Measurements from ENCODE around the gene HNRNPM. TPM values are rescaled to one million over a fixed set of nuclear protein-coding genes. Genes with fewer than 3 reads are reported as not detected.
A peak's percentile ranks its signal among the peaks of the same experiment; 100 is the strongest.

The HNRNPM gene
- total RNA-seq, 1 donor from 2014 or later, result 317 TPM

- TF ChIP-seq CTCF (conservative IDR thresholded peaks at IDR 0.05), result no peak
- H3K9me3 Mint-ChIP-seq, result no peaks in the 10 kb centered on the region
- DNase-seq (ENCODE audit: extremely low spot score, unreplicated experiment), result peak; percentile 95
- H3K4me1 Mint-ChIP-seq (ENCODE audit: unreplicated experiment), result peaks cover 9% of the 10 kb centered on the region
- H3K36me3 Mint-ChIP-seq, result peaks cover 15% of the 10 kb centered on the region
- peak overlapping the region; percentile 89 for H3K27ac Mint-ChIP-seq
- H3K27me3 Mint-ChIP-seq, result no peaks in the 10 kb centered on the region
- no peak overlapping the region for H3K4me3 Mint-ChIP-seq
These were observed 81.7 kb downstream of the HNRNPM start for GRCh38 chr19:8526345-8527091.

- H3K36me3 Mint-ChIP-seq, result peaks cover 15% of the 10 kb centered on the region
- H3K9me3 Mint-ChIP-seq, result no peaks in the 10 kb centered on the region
- no peak for TF ChIP-seq CTCF (conservative IDR thresholded peaks at IDR 0.05)
- DNase-seq (ENCODE audit: extremely low spot score, unreplicated experiment), result no peak
- peak overlapping the region; percentile 65 for H3K4me3 Mint-ChIP-seq
- no peaks in the 10 kb centered on the region for H3K27me3 Mint-ChIP-seq
- peak overlapping the region; percentile 46 for H3K27ac Mint-ChIP-seq
- peaks cover 13% of the 10 kb centered on the region for H3K4me1 Mint-ChIP-seq (ENCODE audit: unreplicated experiment)
These were observed 83.7 kb downstream of the HNRNPM start for GRCh38 chr19:8528500-8528899.

- peaks cover 15% of the 10 kb centered on the region for H3K36me3 Mint-ChIP-seq
- peak overlapping the region; percentile 8 for H3K27ac Mint-ChIP-seq
- no peak for DNase-seq (ENCODE audit: extremely low spot score, unreplicated experiment)
- peak overlapping the region; percentile 7 for H3K4me3 Mint-ChIP-seq
- no peaks in the 10 kb centered on the region for H3K27me3 Mint-ChIP-seq
- peaks cover 13% of the 10 kb centered on the region for H3K4me1 Mint-ChIP-seq (ENCODE audit: unreplicated experiment)
- no peak for TF ChIP-seq CTCF (conservative IDR thresholded peaks at IDR 0.05)
- no peaks in the 10 kb centered on the region for H3K9me3 Mint-ChIP-seq
These were observed 84.7 kb downstream of the HNRNPM start for GRCh38 chr19:8529369-8530006.

- peaks cover 13% of the 10 kb centered on the region for H3K4me1 Mint-ChIP-seq (ENCODE audit: unreplicated experiment)
- no peak for DNase-seq (ENCODE audit: extremely low spot score, unreplicated experiment)
- no peaks in the 10 kb centered on the region for H3K27me3 Mint-ChIP-seq
- no peaks in the 10 kb centered on the region for H3K9me3 Mint-ChIP-seq
- H3K36me3 Mint-ChIP-seq, result peaks cover 15% of the 10 kb centered on the region
- no peak for TF ChIP-seq CTCF (conservative IDR thresholded peaks at IDR 0.05)
- H3K4me3 Mint-ChIP-seq, result peak overlapping the region; percentile 7
- H3K27ac Mint-ChIP-seq, result no peak overlapping the region
These were observed 85.4 kb downstream of the HNRNPM start for GRCh38 chr19:8530061-8530679.

- Mint-ChIP-seq H3K27ac (no peak overlapping the region), H3K9me3 (no peaks in the 10 kb centered on the region), H3K4me1 (ENCODE audit: unreplicated experiment) (peaks cover 13% of the 10 kb centered on the region), H3K36me3 (peaks cover 15% of the 10 kb centered on the region), H3K27me3 (no peaks in the 10 kb centered on the region), H3K4me3 (no peak overlapping the region)
- no peak for TF ChIP-seq CTCF (conservative IDR thresholded peaks at IDR 0.05)
- no peak for DNase-seq (ENCODE audit: extremely low spot score, unreplicated experiment)
These were observed 86.7 kb downstream of the HNRNPM start for GRCh38 chr19:8531470-8531869.

Measured in type B pancreatic cell (in vitro differentiated cells).